NCI-H1417 (cell line): Measurements from ENCODE around the gene KIF26B.
A peak's percentile ranks its signal among the peaks of the same experiment; 100 is the strongest.

Source experiments
- DNase-seq, 3 experiments: peaks; one replicate each; lab custom pipeline; 2025; lab: John Stamatoyannopoulos, UW

The KIF26B gene

DNA sequence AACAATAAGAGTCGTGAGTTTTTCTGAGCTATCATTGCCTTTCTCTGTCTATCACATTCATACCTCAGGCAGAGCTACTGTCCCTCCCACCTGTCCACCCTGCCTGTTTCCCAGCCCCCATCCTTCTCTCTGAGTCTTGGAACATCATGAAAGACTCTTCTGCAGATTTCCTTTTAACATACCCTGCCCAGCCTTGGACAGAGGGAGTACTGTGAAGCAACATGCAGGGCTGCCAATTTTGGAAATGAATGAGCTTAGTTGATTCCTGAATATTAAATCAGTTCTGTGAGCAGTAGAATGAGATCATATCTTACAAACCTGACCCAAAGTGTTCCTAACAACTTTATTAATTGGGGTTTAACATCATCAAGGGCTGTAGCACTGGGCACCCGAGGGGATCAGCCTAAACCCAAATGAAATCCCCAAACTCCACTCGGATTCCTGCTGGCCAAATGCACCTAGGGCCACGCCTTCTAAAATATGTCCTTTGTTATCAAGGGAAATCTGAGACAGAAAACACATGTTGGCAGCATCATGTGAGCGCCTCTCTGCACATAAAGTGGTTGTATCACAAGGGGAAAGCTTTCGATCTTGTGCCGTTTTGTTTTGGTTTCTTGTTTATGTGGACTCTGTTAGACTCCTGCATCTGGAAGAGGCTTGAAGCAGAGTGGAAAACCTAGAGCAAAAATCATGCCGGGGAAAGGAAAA is 357.6 kb downstream of the KIF26B start:
- DNase-seq: peak; percentile 35 to 69 (median 67)

DNA sequence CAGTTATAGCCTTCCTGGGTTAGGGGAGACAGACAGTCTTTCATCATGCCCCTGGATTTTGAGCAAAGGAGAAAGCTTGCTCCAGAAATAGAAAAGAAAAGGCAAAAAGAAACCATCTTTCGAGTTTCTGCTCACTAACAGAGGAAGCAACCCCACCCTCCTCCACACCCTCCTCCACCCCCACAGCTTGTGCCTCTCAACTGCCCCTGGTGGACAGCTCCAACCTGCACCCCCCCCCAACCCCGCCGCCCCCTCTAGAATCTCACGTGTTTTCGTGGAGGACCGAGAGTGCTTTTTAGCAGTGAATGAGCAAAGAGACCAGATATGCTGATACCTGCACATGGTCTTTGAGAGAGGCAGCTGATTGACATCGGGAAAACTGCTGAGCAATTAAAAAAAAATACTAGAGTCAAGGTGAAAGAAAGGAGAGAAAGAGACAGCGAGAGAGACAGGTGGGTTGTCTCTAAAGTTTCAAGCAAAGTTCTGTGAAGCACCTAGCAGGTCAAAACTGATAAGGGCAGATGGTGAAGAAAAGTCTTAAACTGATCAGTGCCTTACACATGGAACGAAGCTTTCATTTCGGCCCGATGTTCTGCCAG is 358.3 kb downstream of the KIF26B start:
- DNase-seq: peak; percentile 34 to 69 (median 48)

DNA sequence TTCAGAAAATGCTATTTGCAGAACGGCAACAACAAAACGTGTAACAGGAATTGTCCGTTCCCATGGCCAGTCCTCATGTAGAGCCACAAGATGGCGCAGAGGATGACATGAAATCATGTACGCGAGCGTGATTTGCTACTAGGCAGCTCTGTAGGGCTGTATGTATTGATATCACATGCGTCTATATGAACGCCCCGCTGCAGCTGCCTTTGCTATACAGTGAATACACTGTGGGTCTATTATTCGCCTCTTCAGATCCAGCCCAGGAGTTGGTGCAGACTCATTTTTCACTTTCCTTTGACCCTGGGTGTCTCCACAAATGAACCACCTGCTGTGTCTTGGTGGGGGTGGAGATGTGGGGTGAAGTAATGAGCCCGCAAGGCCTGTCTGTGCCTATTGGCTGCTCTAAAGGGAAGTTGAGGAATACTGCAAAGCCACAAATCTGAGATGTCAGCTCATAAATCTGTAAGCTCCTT is 361.5 kb downstream of the KIF26B start:
- DNase-seq: peak; percentile 2 to 61 (median 38)

DNA sequence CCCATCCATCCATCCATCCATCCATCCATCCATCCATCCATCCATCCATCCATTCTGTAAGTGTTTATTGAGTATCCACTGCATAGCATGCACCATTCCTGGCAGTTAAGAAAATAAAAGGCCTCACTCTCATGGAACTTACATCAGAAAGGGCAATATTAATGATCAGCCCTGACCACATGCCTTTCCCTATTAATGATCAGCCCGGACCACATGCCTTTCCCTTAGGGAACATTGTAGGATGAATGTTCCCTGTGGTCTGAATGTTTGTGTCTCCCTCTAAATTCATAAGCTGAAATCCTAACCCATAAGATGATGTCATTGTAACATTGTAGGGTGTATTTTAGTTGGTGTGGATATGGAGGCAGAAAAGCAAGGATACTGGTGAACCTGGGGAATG is 365.8 kb downstream of the KIF26B start:
- no peak for DNase-seq

DNA sequence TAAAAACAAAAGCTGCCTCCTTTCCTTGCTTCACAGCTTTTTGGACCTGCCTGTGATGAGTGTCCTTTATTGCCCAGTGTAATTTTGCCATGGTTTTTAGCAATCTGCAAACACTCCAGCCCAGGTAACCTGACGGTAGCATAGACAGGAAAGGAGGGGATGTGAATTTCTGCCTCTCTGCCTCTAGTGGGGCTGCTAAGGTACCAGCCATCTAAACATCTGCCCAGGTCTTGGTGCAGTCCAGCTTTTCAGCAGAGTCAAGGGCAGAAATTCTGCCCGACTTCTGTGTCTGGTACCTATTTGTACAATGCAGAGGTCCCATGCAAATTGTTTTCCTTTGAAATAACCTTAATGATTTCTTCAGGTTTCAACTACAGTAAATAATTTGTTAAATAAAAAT is 371.4 kb downstream of the KIF26B start:
- no peak for DNase-seq

DNA sequence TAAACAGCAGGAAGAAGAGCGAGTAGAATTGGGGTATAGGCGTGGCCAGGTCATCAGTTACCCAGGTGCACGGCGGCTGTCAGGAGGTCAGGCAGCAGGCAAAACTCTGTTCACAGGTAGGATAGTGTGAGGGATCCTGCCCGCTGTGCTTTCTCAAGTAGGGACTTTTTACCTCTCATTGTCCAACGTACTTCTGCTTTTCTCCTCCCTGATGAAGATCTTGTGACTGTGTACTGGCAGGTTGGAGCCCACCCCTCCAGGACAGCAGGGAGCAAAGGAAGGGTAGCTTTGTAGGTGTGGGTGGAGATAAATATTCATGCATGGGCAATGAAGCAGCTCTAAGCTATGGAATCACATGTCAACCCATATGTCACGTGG is 373.5 kb downstream of the KIF26B start:
- no peak for DNase-seq

DNA sequence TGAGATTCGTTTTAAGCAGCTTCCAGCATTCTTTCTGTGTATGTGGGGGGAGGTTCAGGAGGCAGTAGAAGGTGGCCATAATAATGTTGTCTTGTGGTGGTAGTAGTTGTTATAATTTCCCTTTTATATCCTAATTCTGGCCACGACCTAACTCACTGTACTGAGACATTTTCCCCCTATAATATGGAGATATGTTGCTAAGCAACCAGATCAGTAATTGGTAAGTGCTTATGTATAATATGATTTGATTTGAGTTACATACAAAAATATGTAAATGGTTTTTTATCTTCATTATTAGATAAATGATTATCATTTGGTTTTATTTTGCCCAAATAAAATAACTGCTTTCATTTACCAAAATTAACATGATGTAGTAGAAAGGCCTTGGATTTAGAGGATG is 376.2 kb downstream of the KIF26B start:
- DNase-seq: no peak

DNA sequence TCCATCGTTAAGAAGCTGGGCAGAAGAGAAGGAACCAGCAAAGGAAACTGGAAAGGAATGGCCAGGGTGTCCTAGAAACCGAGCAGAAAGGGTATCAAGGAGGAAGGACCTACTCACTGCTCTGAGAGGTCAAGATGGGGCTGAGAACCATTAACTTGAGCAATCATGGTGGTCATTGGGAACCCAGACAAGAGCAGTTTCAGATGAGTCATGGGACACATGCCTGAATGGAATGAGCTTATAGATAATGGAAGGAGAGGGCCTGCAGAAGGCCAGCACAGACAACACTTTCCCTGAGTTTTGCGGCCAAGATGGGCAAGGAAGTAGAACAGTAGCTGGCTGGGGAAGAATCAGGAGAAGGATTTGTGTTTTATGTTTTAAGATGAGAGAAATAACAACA is 383.2 kb downstream of the KIF26B start:
- no peak for DNase-seq

DNA sequence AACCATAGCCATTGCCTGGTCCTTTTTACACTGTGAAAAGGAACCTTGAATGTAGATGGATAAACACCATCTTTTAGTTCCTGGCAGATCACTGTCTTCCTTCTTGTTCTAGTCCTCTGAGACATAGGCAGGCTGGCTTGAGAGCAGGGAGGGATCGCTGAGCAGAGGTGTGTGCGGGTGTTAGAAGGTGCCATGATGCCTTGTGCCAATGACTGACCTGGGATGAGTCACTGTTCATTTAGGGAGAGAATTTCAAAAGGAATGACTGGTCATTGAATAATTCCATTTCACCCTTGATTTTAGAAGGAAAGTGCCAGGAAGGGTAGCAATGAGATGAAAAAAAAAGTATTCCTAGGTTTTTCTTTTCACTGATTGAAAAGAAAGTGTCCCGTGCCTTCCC is 383.9 kb downstream of the KIF26B start:
- no peak for DNase-seq

DNA sequence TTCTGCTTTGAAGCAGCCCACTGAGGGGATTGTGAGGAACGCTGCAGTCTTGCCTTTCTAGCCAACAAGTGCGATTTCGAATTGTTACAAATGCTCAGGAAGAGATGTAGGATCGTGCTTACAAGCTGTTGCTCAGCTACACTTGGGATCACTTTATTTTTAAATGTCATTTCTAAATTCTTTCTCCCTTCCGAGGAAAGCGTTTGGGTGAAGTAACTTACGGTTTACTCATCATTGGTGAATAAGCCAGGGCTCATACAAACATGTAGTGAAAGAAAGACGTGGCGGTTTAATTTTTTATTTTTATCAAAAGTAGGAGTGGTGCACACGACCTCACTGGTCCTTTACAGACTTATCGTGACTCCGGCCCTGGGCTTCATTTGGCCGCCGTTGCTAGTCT is 386.6 kb downstream of the KIF26B start:
- DNase-seq: no peak

DNA sequence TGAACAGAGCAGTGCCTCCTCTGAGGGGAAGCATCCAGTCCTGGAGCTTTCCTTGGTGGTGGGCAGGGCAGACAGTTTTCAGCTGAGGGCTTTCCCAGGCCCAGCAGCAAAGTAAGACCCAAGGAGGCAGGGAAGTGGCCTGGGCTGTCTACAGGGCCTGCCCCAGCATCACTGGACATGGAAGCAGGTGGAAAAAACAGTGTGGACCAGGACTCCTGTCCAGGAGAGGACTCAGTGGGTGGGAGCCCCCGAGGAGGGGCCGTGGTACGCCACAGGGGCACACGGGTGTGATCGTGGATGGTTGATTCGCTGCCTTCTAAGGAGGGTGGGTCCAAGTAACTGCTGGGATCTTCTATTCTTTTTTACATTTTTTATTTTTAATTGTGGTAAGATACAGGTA is 387.6 kb downstream of the KIF26B start:
- no peak for DNase-seq

DNA sequence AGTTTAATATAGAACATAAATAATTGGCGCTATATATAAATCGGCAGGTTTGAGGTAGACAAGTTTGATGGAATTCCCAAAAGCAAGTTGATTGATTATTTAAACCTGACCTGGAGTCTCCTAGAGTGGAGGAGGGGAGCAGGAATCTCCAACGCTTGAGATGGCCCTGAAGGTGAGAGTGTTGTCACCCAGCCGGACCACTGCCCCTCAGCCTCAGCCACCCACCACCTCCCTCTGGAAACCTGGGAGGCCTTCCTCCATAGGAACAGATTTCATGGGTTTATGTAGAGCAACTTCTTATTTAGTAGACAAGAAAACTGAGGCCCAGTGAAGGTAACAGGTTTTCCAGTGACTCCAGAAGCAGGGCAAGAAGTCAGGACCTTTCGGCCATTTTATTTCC is 389.5 kb downstream of the KIF26B start:
- DNase-seq: no peak

DNA sequence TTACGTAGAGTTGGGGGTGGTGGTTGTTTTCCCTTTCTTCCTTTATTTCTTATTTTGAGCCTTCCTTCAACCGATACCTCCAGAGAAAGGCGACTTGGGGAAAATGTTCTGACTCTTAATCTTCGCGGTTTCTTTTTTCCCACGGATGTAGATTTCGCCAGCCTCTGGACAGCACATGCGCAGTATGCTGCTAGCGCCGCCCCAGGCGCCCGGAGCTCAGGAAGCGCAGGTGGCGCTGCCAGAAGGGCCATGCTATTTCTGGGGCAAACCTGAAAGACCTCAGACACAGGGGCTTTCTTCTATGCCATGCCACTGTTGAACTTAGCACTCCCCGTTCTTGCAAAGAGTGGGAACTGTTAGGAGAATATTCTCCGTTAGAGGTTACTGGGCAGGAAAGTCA is 392.1 kb downstream of the KIF26B start:
- DNase-seq: no peak

DNA sequence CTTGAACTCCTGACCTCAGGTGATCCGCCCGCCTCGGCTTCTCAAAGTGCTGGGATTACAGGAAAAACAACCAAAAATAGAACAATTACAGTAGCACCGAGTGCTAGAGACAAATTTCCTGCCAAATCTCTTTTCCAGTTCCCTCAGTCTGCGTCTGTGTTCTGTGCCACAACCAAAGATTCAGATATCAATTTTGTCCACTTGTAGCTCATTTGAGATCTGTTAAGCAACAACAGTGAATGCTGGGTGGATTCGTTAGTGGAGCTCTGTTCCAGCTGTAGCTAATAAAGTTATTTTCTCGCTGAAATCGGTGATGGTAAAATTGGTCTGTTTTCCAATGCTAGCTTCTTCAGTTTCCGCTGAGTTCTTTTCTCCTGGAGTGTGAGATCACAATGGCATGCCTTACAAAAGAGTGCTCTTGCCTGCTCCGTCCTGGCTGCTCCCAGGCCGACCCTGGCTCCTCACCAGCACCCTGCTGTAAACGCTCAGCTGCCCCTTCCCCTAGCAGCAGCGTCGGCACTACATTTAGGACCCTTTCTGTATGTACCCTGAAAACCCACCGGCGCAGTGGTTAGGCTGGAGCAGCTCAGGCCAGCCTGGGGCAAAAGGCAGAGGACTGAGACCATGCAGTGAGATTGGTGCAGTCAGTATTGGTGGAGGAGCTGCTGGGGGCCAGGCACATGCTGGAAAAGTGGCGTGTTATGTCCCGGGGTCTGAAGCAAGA is 395.4 kb downstream of the KIF26B start:
- no peak for DNase-seq

DNA sequence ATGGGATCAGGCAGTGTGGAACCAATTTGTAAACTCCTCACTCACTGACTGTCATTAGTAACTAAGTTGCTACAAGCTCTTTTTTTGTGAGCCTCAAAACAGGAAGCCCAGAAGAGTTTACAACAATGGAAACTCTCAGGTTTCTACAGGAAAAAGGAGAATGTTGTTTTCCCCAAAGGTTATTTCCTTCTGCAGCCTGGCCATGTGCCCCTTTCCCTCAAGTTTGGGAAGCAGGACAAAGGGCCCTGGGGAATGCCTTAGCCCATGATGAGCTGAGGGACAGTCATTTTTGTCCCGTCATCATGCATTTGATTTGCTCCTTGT is 395.9 kb downstream of the KIF26B start:
- DNase-seq: no peak

DNA sequence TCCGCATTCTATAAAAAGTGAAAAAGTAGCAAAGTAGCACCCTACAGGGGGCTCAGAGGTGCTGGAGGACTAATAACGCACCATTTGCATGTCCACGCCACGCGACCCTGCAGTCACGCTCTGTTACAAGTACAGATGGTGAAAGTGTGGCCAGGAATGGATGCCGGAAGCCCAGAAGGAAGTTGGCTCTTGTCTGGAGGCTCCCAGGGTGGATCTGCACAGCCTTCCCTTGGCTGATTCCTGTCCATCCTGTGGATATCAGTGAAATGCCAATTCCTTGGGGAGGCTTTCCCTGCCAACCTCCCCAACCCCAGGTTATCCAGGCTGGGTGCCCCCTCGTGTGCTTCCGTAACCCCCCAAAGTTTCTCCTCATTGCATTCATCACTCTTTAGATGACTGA is 396.8 kb downstream of the KIF26B start:
- no peak for DNase-seq

DNA sequence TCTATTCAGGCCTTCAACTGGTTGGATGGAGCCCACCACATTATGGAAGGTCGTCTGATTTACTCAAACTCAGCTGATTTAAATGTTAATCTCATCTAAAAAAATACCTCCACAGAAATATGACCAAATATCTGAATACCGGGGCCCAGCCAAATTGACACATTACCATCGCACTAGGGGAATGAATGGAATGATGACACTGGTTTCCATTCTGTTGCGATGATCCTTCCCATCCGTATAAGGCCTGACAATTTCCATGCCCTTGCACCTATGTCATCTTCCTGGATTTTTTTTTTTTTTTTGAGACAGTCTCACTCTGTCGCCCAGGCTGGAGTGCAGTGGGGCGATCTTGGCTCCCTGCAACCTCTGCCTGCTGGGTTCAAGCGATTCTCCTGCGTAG is 397.5 kb downstream of the KIF26B start:
- DNase-seq: no peak

DNA sequence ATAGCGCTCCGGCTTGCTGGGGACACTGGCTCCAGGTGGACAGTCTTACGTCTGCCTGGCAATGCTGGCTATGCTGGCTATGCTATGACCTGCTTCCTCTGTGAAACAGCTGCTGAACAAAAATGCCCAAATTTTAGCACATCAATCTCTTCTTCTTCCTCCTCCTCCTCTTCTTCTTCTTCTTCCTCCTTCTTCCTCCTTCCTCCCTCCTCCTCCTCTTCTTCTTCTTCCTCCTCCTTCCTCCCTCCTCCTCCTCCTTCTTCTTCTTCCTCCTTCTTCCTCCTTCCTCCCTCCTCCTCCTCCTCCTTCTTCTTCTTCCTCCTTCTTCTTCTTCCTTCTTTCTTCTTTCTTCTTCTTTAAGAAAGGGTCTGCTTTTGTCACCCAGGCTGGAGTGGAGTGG is 401.3 kb downstream of the KIF26B start:
- no peak for DNase-seq

DNA sequence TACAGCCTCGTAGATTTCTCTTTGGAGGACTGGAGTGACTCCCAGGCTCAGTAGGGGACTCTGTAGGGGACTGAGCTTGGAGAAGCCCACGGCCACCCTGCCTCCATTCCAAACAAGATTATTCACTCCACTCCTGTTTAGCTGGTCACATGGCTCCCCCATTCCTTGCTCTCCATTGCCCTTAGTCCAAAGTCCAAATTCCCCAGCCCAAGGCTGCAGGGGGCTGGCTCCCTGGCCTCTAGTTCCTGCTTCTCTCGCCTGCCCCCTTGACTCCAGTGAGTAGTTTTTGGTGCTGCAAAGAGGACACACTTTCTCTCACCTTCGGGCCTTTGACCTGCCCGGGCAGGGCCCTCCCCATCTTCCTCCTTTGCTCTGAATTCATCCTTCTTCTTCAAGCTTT is 403.3 kb downstream of the KIF26B start:
- no peak for DNase-seq

DNA sequence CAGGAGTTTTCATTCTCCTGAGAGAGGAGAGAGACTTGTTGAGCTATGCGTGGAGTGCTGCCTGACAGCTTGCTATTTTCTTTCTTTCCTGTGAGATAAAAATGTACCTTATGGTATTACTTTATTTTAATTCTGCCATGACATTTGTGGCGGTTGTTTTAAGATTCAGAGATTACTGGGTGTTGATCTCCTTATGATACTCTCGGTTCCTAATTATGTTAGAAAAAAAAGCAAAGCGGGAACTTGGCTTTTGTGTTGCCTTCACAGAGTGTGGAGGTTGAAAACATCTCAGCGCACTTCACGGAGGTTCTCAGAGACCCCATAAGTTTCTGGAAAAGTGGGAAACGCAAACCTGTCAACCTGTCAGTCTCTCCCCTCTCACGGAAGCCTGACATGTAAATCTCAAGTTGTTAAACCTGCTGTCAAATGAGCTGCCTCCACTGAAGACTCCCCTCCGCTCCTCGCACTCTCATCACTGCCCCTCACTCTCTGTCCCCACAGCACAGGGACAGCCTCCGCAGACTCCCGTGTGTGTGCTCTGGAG is 405.6 kb downstream of the KIF26B start:
- no peak for DNase-seq

DNA sequence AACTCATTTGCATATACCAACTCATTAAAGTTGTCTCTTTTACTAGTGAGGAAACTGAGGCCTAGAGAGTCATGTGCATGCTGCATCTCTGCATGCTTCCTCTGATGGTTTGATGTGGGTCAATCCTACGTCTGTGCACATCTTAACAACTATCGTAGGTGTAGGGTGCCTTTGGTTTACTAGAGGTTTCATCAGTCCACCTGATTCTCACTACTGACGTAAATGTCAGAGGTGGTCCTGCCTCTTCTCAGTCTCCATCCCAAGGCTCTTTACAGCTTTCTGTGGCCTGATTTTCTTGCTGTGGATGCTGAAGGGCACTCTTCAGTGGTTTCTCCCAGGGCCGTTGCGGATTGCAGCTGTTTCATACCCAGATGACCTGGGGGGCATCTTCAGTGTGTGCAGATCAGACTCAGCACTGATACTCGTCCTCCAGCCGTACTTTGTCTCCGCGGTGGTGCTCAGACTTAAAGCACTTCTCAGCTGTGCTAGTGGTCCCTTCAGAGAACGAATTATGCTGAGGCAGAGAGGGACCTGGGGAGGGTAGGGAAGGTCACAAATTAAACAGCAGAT is 407.0 kb downstream of the KIF26B start:
- no peak for DNase-seq

DNA sequence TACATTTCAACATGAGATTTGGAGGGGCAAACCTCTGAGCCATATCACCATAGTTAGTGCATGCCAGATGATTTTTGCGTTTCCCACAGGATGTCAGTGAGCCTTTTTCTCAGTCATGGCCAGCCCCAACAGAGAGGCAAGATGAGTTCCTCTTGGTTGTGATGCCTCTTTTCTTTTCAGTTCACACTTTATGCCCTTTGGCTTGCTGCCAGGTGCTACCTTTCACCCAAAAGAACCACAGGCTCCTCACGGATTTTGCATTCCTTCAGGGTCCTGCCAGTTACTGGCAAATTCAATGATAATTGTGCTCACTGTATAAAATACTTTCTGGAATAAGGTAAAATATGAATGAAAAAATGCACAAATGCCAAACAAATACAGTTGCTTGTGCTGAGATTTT is 411.3 kb downstream of the KIF26B start:
- DNase-seq: no peak

DNA sequence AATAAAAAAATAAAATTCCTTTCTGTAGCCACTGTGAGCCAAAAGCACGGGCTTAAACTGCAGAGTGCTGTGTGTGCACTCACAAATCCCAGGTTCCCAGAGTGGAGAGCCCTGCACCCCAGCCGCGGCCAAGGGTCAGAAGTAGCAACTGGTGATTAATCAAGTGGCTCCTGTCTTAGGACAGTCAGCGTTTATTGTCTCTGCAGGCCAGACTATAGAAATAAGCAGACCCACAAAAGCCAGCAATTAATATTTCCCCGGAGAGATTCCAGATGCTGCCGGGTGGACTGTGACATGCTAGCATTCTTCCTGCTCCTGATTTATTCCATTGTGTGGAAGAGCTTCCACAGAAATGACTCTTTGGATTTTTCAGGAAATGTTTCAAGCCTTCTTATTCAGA is 412.2 kb downstream of the KIF26B start:
- peak in 2 of 3 experiments; percentile 28 to 78 for DNase-seq
